ENCODE data around the gene EIF4H.

EIF4H gene

GRCh38 chr7:74183142-74183541 lies 9.0 kb downstream of the EIF4H start:
- Histone ChIP-seq H3K36me3 (ENCODE audit: control insufficient read depth, low read length) (peaks cover 99% of the 10 kb centered on the region), H4K20me1 (ENCODE audit: control insufficient read depth, insufficient read depth, low read depth, low read length) (peaks cover 85% of the 10 kb centered on the region), H3K4me2 (ENCODE audit: low read length) (peak overlapping the region; percentile 22), H3F3A (ENCODE audit: control insufficient read depth, insufficient read depth) (peaks cover 28% of the 10 kb centered on the region), H3K9me2 (replicated peaks; ENCODE audit: control insufficient read depth, low read length) (no peaks in the 10 kb centered on the region), H3K4me1 (ENCODE audit: control insufficient read depth, low read length) (peaks cover 71% of the 10 kb centered on the region), H3K27ac (ENCODE audit: low read depth, low read length) (peak overlapping the region; percentile 28), H3K79me2 (ENCODE audit: control insufficient read depth, low read length) (peaks cover 100% of the 10 kb centered on the region), H3K4me3 (ENCODE audit: low read length) (no peak overlapping the region), H3K9me3 (ENCODE audit: control insufficient read depth, insufficient read depth, low read length) (no peaks in the 10 kb centered on the region), H3K27me3 (ENCODE audit: control insufficient read depth, low read length) (no peaks in the 10 kb centered on the region)
- no peak for TF ChIP-seq CTCF (IDR thresholded peaks at IDR 0.05; ENCODE audit: low read depth, low read length, poor library complexity, severe bottlenecking)
- TF ChIP-seq EZH2phosphoT487 (IDR thresholded peaks at IDR 0.05; ENCODE audit: borderline replicate concordance, low read length): no peak

GRCh38 chr7:74183653-74184450 lies 9.7 kb downstream of the EIF4H start:
- no peaks in the 10 kb centered on the region for H3K9me2 ChIP-seq (replicated peaks; ENCODE audit: control insufficient read depth, low read length)
- peaks cover 100% of the 10 kb centered on the region for H3K79me2 ChIP-seq (ENCODE audit: control insufficient read depth, low read length)
- H3K27ac ChIP-seq (ENCODE audit: low read depth, low read length): peak overlapping the region; percentile 28
- H4K20me1 ChIP-seq (ENCODE audit: control insufficient read depth, insufficient read depth, low read depth, low read length): peaks cover 85% of the 10 kb centered on the region
- TF ChIP-seq CTCF (IDR thresholded peaks at IDR 0.05; ENCODE audit: low read depth, low read length, poor library complexity, severe bottlenecking): peak; percentile 90
- TF ChIP-seq EZH2phosphoT487 (IDR thresholded peaks at IDR 0.05; ENCODE audit: borderline replicate concordance, low read length): no peak
- peaks cover 64% of the 10 kb centered on the region for H3K4me1 ChIP-seq (ENCODE audit: control insufficient read depth, low read length)
- no peaks in the 10 kb centered on the region for H3K27me3 ChIP-seq (ENCODE audit: control insufficient read depth, low read length)
- H3K9me3 ChIP-seq (ENCODE audit: control insufficient read depth, insufficient read depth, low read length): no peaks in the 10 kb centered on the region
- peaks cover 99% of the 10 kb centered on the region for H3K36me3 ChIP-seq (ENCODE audit: control insufficient read depth, low read length)
- H3K4me3 ChIP-seq (ENCODE audit: low read length): no peak overlapping the region
- H3F3A ChIP-seq (ENCODE audit: control insufficient read depth, insufficient read depth): peaks cover 28% of the 10 kb centered on the region
- peak overlapping the region; percentile 22 for H3K4me2 ChIP-seq (ENCODE audit: low read length)

GRCh38 chr7:74185016-74185415 lies 10.9 kb downstream of the EIF4H start:
- H3K79me2 ChIP-seq (ENCODE audit: control insufficient read depth, low read length): peaks cover 100% of the 10 kb centered on the region
- H3K9me3 ChIP-seq (ENCODE audit: control insufficient read depth, insufficient read depth, low read length): no peaks in the 10 kb centered on the region
- H3K27me3 ChIP-seq (ENCODE audit: control insufficient read depth, low read length): no peaks in the 10 kb centered on the region
- H3K4me2 ChIP-seq (ENCODE audit: low read length): no peak overlapping the region
- H3F3A ChIP-seq (ENCODE audit: control insufficient read depth, insufficient read depth): peaks cover 23% of the 10 kb centered on the region
- H3K4me3 ChIP-seq (ENCODE audit: low read length): no peak overlapping the region
- peaks cover 78% of the 10 kb centered on the region for H4K20me1 ChIP-seq (ENCODE audit: control insufficient read depth, insufficient read depth, low read depth, low read length)
- peaks cover 99% of the 10 kb centered on the region for H3K36me3 ChIP-seq (ENCODE audit: control insufficient read depth, low read length)
- TF ChIP-seq CTCF (IDR thresholded peaks at IDR 0.05; ENCODE audit: low read depth, low read length, poor library complexity, severe bottlenecking) (no peak), EZH2phosphoT487 (IDR thresholded peaks at IDR 0.05; ENCODE audit: borderline replicate concordance, low read length) (no peak)
- peaks cover 52% of the 10 kb centered on the region for H3K4me1 ChIP-seq (ENCODE audit: control insufficient read depth, low read length)
- no peaks in the 10 kb centered on the region for H3K9me2 ChIP-seq (replicated peaks; ENCODE audit: control insufficient read depth, low read length)
- H3K27ac ChIP-seq (ENCODE audit: low read depth, low read length): no peak overlapping the region

Data from DOHH2 (cell line).